H9 (cell line): ENCODE results near the gene SHPK. TPM values are rescaled to one million over a fixed set of nuclear protein-coding genes. Genes with fewer than 3 reads are reported as not detected.

Source experiments
- DNase-seq: peaks from one replicate; pipeline ENCODE4 v3.0.0-alpha.2; 2017
- H2AFZ ChIP-seq: one replicate; pipeline ENCODE4 v1.6.1; 2013; ENCODE audit warnings: mild to moderate bottlenecking, low read length, control low read depth, moderate library complexity
- H2AK5ac ChIP-seq: 2 replicates; pipeline ENCODE4 v1.6.1; 2013; ENCODE audit warnings: low read length, control low read depth, mixed read lengths; ENCODE audit not compliant: insufficient read length
- H2BK120ac ChIP-seq: one replicate; pipeline ENCODE4 v1.6.1; 2013; ENCODE audit warnings: low read depth, mild to moderate bottlenecking, low read length, control low read depth, inconsistent platforms; ENCODE audit not compliant: poor library complexity, severe bottlenecking
- H2BK12ac ChIP-seq: 2 replicates; pipeline ENCODE4 v1.6.1; 2013; ENCODE audit warnings: low read length, control low read depth, mixed read lengths, low read depth; ENCODE audit not compliant: insufficient read length
- H2BK15ac ChIP-seq: 2 replicates; pipeline ENCODE4 v1.6.1; 2013; ENCODE audit warnings: low read depth, low read length, control low read depth
- H2BK20ac ChIP-seq: one replicate; pipeline ENCODE4 v1.6.1; 2013; ENCODE audit warnings: low read depth, mild to moderate bottlenecking, low read length, control low read depth, inconsistent platforms; ENCODE audit not compliant: poor library complexity, severe bottlenecking
- H2BK5ac ChIP-seq: 2 replicates; pipeline ENCODE4 v1.6.1; 2013; ENCODE audit warnings: low read length, control low read depth, mixed read lengths; ENCODE audit not compliant: insufficient read length
- H3K14ac ChIP-seq: 2 replicates; pipeline ENCODE4 v1.6.1; 2013; ENCODE audit warnings: low read length, control low read depth; ENCODE audit not compliant: insufficient read depth
- H3K18ac ChIP-seq: 2 replicates; pipeline ENCODE4 v1.6.1; 2013; ENCODE audit warnings: low read depth, mild to moderate bottlenecking, mixed read lengths, low read length, control low read depth; ENCODE audit not compliant: insufficient read length
- H3K23ac ChIP-seq: 2 replicates; pipeline ENCODE4 v1.6.1; 2013; ENCODE audit warnings: low read length, control low read depth, mixed read lengths, low read depth; ENCODE audit not compliant: insufficient read length
- H3K23me2 ChIP-seq: 2 replicates; pipeline ENCODE4 v1.6.1; 2013; ENCODE audit warnings: low read depth, mild to moderate bottlenecking, mixed read lengths, low read length, control low read depth; ENCODE audit not compliant: insufficient read length, poor library complexity, severe bottlenecking
- H3K27ac ChIP-seq: 2 replicates; pipeline ENCODE4 v1.5.1; 2013; ENCODE audit warnings: low read length, control low read depth, mixed read lengths, low read depth; ENCODE audit not compliant: insufficient read length
- H3K27me3 ChIP-seq: 2 replicates; pipeline ENCODE4 v1.6.1; 2013; ENCODE audit warnings: low read length, control low read depth, inconsistent platforms; ENCODE audit not compliant: insufficient read depth
- H3K4ac ChIP-seq: 2 replicates; pipeline ENCODE4 v1.6.1; 2013; ENCODE audit warnings: low read depth, mild to moderate bottlenecking, control low read depth, inconsistent platforms, low read length, moderate library complexity
- H3K4me1 ChIP-seq: 2 replicates; pipeline ENCODE4 v1.6.1; 2013; ENCODE audit warnings: low read length, control low read depth, inconsistent platforms; ENCODE audit not compliant: insufficient read depth
- H3K4me2 ChIP-seq: 2 replicates; pipeline ENCODE4 v1.6.1; 2013; ENCODE audit warnings: low read length, control low read depth, mixed read lengths; ENCODE audit not compliant: insufficient read length, insufficient read depth
- H3K56ac ChIP-seq: 2 replicates; pipeline ENCODE4 v1.6.1; 2013; ENCODE audit warnings: low read depth, mild to moderate bottlenecking, mixed read lengths, low read length, control low read depth; ENCODE audit not compliant: insufficient read length
- H3K79me1 ChIP-seq: 2 replicates; pipeline ENCODE4 v1.6.1; 2013; ENCODE audit warnings: low read depth, mild to moderate bottlenecking, moderate library complexity, low read length, control low read depth, inconsistent platforms; ENCODE audit not compliant: insufficient read depth, poor library complexity, severe bottlenecking
- H3K79me2 ChIP-seq: 2 replicates; pipeline ENCODE4 v1.6.1; 2013; ENCODE audit warnings: low read length, control low read depth, inconsistent platforms; ENCODE audit not compliant: insufficient read depth
- H3K9ac ChIP-seq: 2 replicates; pipeline ENCODE4 v1.6.1; 2013; ENCODE audit warnings: low read length, control low read depth, mixed read lengths; ENCODE audit not compliant: insufficient read length; ENCODE audit errors: extremely low read depth
- H3K9me3 ChIP-seq: one replicate; pipeline ENCODE4 v1.6.1; 2013; ENCODE audit warnings: low read depth, low read length, inconsistent platforms; ENCODE audit not compliant: control insufficient read depth
- H3T11ph ChIP-seq: one replicate; pipeline ENCODE4 v1.6.1; 2013; ENCODE audit warnings: mild to moderate bottlenecking, low read length, control low read depth, inconsistent platforms
- H4K20me1 ChIP-seq: one replicate; pipeline ENCODE4 v1.6.1; 2013; ENCODE audit not compliant: control insufficient read depth, insufficient read length, insufficient read depth
- H4K5ac ChIP-seq: 2 replicates; pipeline ENCODE4 v1.6.1; 2013; ENCODE audit warnings: low read depth, mild to moderate bottlenecking, mixed read lengths, low read length, control low read depth; ENCODE audit not compliant: insufficient read length
- H4K8ac ChIP-seq: replicated peaks from 2 replicates; pipeline ENCODE4 v1.6.1; 2013; ENCODE audit warnings: low read length, control low read depth, mixed read lengths, low read depth; ENCODE audit not compliant: insufficient read length
- H4K91ac ChIP-seq: 2 replicates; pipeline ENCODE4 v1.6.1; 2013; ENCODE audit warnings: low read depth, mild to moderate bottlenecking, moderate library complexity, mixed read lengths, low read length, control low read depth; ENCODE audit not compliant: insufficient read length
- H3K27ac Mint-ChIP-seq, 3 experiments: 2 replicates in 2 of 3; 3 replicates in 1 of 3; pipeline ENCODE4 v1.8.0; 2020 to 2021; ENCODE audit warnings: mixed read lengths in 3 of 3, mild to moderate bottlenecking in 1 of 3, moderate library complexity in 1 of 3
- H3K27me3 Mint-ChIP-seq: 2 replicates; pipeline ENCODE4 v1.8.0; 2021; ENCODE audit warnings: low read depth, mild to moderate bottlenecking, moderate library complexity, mixed read lengths
- H3K36me3 Mint-ChIP-seq, 3 experiments: 2 replicates in 2 of 3; 3 replicates in 1 of 3; pipeline ENCODE4 v1.8.0; 2020 to 2021; ENCODE audit warnings: low read depth in 3 of 3, mixed read lengths in 3 of 3; ENCODE audit not compliant: insufficient read depth in 1 of 3
- H3K4me1 Mint-ChIP-seq, 2 experiments: 2 replicates each; pipeline ENCODE4 v1.8.0; 2020; ENCODE audit warnings: mixed read lengths in 2 of 2
- H3K4me3 Mint-ChIP-seq, 2 experiments: 2 replicates in 1 of 2; 3 replicates in 1 of 2; pipeline ENCODE4 v1.8.0; 2020 to 2021; ENCODE audit warnings: mild to moderate bottlenecking in 2 of 2, mixed read lengths in 2 of 2, moderate library complexity in 1 of 2
- H3K9me3 Mint-ChIP-seq, 2 experiments: 2 replicates in 1 of 2; 3 replicates in 1 of 2; pipeline ENCODE4 v1.8.0; 2020; ENCODE audit warnings: mild to moderate bottlenecking in 2 of 2, mixed read lengths in 2 of 2, moderate library complexity in 1 of 2
- CTCF ChIP-seq: fragments of 200-600 bp; sonication (generic); conservative IDR thresholded peaks from 3 replicates; pipeline ENCODE4 v1.8.0; 2021; ENCODE audit warnings: antibody characterized with exemption, mild to moderate bottlenecking
- WGBS: extraction: QIAGEN DNeasy Blood & Tissue Kit; methylation state at CpG from one replicate; pipeline ENCODE4 v1.1.7; 2013; ENCODE audit warnings: missing lambda C conversion rate, low lambda C conversion rate, mixed read lengths; ENCODE audit not compliant: insufficient read length; ENCODE audit errors: extremely low coverage; 5-methylcytosine and 5-hydroxymethylcytosine counted together
- total RNA-seq: library from RNA; stranded (reverse); gene quantifications from 2 replicates; pipeline ENCODE4 v1.2.1, GENCODE V29; 2021

SHPK gene
- total RNA-seq, 1 experiment from 2014 or later: 27.0 TPM

DNA sequence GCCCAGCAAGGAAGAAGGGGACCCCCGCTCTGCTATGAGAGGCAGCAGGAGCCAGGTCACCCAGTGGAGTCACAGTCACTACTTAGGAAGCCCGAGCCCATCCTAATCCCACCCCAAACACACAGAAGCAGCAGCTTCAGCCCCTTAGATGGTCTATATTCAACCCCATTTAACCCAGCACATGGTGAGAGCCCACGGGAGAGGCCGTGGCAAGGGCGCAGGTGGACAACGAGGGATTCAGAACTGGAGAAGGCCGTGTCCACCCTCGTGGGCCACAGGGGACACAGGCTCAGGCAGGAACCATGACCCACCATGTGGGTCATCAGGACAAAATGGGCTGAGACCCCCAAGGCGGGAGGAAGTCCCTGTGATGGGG, 76.8 kb downstream of the SHPK start:
- H3K27ac Mint-ChIP-seq: peak overlapping the region in 1 of 3 experiments; percentile 91; a peak in 1 of 7 replicates

More for the DNA sequence above, 76.8 kb downstream of the SHPK start:
- Histone ChIP-seq H2BK15ac (no peak overlapping the region), H3K18ac (no peak overlapping the region), H3K4me2 (no peak overlapping the region), H2BK12ac (no peak overlapping the region), H3K79me2 (no peaks in the 10 kb centered on the region), H3K4me1 (no peaks in the 10 kb centered on the region), H4K8ac (no peak overlapping the region), H3K27me3 (no peaks in the 10 kb centered on the region), H2AFZ (no peak overlapping the region), H2AK5ac (no peak overlapping the region), H3K79me1 (no peaks in the 10 kb centered on the region), H3K23me2 (no peaks in the 10 kb centered on the region), H4K5ac (no peak overlapping the region), H4K20me1 (no peaks in the 10 kb centered on the region), H3T11ph (no peak overlapping the region), H3K9ac (no peak overlapping the region), H2BK5ac (no peak overlapping the region), H3K4ac (no peak overlapping the region), H3K56ac (no peak overlapping the region), H3K9me3 (no peaks in the 10 kb centered on the region), H3K27ac (no peak overlapping the region), H2BK20ac (no peak overlapping the region), H4K91ac (no peak overlapping the region), H3K23ac (no peak overlapping the region), H3K14ac (no peak overlapping the region), H2BK120ac (no peak overlapping the region)
- Mint-ChIP-seq H3K36me3 (peaks cover 0 to 3% (median 3%) of the 10 kb centered on the region in 3 experiments; a peak in 3 of 7 replicates), H3K9me3 (peaks cover 0 to 3% of the 10 kb centered on the region in 2 experiments; a peak in 1 of 5 replicates), H3K4me3 (no peak overlapping the region), H3K4me1 (peaks cover 10 to 12% of the 10 kb centered on the region in 2 experiments), H3K27me3 (no peaks in the 10 kb centered on the region; the same call in 1 of the 2 replicates)
- WGBS: no CpG with 5 or more reads among the region's 9 CpGs
- TF ChIP-seq CTCF: no peak
- no peak for DNase-seq
